NCI-H2196 (cell line): ENCODE data around the gene DNAH11.
"Not testable (repeated sequence)": the region's sequence is repeated elsewhere in the genome, so short reads cannot be mapped to it uniquely, and the experiment has no call there.

ENCODE experiments used
- DNase-seq: peaks from one replicate; lab custom pipeline; 2025; ENCODE audit not compliant: unreplicated experiment; lab: John Stamatoyannopoulos, UW

Gene DNAH11

DNA sequence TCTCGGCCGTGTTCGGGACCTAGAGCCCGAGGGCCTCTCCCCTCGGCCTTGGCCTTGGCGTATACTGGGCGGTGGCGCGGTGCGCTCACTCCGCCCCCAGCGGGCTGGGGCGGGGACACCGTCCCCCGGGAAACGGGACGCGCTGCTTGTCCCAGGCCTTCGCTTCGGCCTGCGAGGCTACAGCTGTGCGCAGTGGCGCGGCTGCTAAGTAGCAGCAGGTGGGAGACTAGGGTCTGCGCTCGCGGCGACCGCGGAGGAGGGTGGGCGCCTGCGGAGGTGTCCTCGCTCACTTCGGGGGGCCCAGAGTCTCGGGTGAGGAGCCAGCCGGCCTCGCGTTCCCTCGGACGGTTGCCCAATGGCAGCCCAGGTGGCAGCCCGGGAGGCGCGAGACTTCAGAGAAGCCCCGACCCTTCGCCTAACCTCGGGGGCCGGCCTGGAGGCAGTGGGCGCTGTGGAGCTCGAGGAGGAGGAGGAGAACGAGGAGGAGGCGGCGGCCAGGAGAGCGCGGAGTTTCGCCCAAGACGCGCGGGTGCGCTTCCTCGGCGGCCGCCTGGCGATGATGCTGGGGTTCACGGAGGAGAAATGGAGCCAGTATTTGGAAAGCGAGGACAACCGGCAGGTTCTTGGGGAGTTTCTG, at the start of gene DNAH11:
Gene DNAH11, plus strand, starts transcription at position 149 of the 637 bp plus-strand sequence. Its CDS starts 207 bp downstream, at position 356.
- peak; percentile 12 for DNase-seq

GRCh38 chr7:21495731-21496130, 47.1 kb upstream of the DNAH11 start:
- DNase-seq: no peak

DNA sequence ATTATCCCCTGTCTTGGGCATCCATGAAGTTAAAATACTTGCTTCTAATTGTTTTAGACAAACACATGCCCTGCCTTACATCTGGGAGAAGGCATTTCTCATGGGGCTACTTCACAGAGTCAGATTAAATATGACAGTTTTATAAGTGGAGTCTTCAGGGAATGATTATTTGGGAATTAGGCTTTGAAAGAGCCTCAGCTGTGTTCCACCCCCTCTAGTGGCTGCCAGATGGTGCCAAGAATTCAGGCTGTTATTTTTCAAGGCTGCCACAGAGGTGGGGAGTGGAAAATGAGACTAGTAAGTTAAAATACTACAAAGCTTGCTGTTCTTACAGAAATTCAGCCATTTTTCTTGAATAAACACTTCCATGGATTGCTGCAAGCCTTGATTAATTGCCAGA, 45.8 kb upstream of the DNAH11 start:
- DNase-seq: no peak

DNA sequence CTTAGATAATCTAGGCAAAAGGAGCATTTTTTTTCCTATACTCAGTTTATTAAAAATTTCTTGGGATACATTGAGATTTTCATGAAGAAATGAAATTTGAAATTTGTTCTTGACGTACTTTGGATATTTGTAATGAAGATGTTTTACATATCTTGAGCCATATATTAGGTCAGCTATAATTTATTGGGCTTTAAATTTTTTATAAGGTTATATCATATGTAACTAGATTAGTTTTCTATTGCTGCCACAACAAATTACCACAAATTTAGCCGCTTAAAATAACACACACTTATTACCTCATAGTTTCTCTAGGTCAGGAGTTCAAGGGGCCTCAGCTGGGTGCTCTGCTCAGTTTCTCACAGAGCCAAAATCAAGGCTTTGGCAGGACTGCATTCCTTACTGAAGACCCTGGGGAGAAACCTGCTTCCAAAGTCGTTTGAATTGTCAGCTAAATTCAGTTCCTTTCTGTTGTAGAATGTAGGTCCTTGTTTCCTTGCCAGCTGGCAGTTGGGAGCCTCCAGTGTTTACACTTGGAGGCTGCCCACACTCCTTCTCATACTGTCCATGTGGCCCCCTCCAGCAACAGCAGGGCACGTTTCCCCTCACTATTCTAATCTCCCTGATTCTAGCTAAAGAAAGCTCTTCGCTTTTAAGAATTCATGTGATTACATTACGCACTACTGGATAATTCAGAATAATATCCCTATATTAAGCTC, 42.6 kb upstream of the DNAH11 start:
- no peak for DNase-seq

- DNase-seq: peak; percentile 24
These were observed 38.8 kb upstream of the DNAH11 start for GRCh38 chr7:21504021-21504420.

GRCh38 chr7:21507627-21508343, 35.1 kb upstream of the DNAH11 start:
- DNase-seq: no peak

DNA sequence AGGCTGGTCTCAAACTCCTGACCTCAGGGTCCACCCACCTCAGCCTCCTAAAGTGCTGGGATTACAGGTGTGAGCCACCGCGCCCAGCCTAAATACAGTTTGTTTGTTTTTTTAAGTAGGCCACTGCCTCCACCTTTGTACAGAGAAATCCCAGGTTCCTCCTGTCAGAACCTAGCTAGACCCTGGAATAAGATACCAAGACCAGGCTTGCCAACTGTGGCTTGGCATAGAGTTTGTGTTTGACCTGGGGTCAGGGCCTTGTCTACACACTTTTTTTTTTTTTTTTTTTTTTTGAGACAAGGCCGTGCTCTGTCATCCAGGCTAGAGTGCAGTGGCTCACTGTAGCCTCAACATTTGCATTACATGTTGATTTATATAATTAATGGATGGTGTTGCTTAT, 34.3 kb upstream of the DNAH11 start:
- DNase-seq: no peak

DNA sequence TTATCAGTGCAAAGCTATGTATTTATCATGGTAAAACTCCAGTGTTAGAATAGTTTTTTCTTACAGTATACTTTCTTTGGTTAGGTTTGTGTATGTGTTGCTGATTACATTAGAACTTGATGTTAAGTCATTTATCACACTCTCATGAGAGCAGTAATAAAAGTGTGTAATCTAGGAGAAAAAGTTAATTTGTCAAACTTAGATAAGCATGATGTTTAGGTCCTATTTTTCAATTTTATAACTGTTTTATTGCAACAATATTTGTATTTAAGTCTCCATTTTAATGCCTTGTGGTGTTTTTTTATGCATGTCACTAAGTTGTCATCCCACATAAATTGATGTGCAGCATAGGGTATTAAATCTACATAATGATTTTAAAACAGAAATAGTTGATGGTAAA, 28.8 kb upstream of the DNAH11 start:
- no peak for DNase-seq

GRCh38 chr7:21524680-21525079, 18.2 kb upstream of the DNAH11 start:
- no peak for DNase-seq

GRCh38 chr7:21526007-21526406, 16.8 kb upstream of the DNAH11 start:
- DNase-seq: no peak

DNA sequence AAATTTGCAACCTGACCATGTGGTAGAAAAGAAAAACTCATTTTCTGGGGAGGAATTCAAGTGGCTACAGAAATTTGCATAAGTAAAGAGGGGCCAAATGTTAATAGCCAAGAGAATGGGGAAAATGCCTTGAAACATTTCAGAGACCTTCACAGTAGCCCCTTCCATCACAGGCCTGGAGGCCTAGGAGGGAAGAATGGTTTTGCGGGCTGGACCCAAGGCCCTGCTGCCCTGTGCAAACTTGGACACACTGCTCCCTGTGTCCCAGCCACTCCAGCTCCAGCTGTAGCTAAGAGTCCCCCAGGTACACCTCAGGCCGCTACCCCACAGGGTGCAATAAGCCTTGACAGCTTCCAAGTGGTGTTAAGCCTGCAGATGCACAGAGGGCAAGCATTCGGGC, 16.4 kb upstream of the DNAH11 start:
- DNase-seq: no peak

DNA sequence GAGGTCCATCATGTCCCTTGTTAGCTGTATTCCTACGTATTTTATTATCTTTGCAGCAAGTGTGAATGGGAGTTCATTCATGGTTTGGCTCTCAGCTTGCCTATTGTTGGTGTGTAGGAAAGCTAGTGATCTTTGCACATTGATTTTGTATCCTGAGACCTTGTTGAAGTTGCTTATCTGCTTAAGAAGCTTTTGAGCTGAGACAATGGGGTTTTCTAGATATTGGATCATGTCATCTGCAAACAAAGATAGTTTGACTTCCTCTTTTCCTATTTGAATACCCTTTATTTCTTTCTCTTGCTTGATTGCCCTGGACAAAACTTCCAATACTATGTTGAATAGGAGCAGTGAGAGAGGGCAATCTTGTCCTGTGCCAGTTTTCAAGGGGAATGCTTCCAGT, 10.4 kb upstream of the DNAH11 start:
- not testable (repeated sequence) for DNase-seq

- DNase-seq: not testable (repeated sequence)
These were observed 9.2 kb upstream of the DNAH11 start for GRCh38 chr7:21533646-21534045.

DNA sequence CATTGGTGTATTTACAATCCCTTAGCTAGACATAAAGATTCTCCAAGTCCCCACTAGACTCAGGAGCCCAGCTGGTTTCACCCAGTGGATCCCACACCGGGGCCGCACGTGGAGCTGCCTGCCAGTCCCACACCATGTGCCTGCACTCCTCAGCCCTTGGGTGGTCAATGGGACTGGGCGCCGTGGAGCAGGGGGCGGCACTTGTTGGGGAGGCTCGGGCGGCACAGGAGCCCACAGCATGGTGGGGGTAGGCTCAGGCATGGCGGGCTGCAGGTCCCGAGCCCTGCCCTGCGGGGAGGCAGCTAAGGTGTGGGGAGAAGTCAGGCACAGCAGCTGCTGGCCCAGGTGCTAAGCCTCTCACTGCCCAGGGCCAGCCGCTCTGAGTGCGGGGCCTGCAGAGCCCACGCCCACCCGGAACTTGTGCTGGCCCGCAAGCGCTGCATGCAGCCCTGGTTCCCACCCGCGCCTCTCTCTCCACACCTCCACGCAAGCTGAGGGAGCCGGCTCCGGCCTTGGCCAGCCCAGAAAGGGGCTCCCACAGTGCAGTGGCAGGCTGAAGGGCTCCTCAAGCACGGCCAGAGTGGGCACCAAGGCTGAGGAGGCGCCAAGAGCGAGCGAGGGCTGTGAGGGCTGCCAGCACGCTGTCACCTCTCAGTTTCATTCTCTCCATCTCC, 6.3 kb upstream of the DNAH11 start:
- not testable (repeated sequence) for DNase-seq

DNA sequence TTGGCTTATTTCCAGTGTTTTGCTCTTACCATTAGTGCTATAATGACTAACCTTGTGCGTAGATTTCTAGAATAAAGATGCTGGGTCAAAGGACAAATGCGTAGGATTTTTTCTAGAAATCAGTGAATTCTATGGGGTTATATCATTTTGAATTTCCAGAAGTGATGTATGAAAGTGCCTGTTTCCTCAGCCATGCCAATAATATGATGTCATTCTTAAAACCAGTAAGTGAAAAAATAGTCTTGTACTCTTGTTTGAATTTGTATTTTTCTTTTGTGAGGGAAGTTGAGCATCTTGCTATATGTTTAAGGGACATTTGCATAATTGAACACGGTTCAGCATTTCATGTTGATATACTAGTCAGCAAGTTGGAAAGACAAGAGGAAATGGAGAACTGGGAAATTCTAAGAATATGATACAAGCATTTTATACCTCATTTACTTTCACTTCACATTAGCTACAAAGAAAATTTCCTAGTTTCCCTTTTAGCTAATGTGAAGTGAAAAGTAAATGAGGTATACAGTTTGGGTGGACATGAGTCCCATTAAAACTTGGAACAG, 3.8 kb upstream of the DNAH11 start:
- no peak for DNase-seq

DNA sequence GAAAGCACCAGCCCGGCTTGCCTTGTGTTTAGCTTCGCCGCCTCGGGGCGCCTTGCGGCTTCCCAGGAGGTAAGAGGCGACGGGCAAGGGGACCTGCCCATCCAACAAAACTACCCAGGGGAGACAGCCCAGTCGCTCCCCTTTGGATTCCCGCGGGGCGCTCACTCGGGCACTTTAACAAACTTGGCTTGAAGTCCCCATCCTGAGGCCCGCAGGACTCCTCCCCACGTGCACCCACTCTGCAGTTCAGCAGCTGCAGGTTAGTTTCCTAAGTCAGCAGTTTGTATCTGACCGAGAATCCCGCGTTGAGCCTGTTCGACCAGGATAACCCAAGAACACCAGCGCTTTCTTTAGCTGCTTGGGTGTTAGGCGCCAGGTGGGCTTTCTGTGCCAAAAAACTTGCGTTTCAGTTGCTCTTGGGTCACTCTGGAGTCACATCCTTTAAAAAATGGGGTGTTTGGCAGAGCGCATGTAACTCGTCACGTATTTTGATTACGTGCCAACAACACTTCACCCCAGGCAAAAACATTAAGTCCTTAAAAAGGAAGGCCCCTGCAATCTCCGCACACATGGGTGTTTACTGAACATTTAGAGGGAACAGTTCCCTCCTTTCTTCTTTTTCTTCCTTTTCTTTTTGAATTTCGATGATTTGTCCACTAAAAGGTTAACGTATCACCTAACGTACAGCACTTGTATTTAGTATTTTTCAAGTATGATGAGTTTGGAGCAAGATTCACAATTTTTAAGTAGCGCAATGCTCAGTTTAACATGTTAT, 876 bp downstream of the DNAH11 start:
- DNase-seq: no peak

DNA sequence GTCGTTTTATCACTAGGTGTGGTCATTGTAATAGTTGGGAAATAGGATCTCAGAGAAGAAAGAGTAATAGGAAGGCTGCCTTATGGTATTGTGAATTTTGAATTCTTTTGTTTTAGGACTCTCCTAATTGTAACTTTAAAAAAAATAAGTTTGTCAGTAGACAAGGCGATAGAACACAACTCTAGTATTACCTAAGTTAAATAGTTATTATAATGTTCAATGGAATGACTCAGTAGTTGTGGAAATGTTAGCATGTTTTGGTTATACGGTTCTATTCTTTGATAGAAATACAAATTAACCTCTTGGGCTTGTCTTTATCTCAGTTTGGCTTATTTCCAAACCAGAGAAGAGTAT, 1.4 kb downstream of the DNAH11 start:
- DNase-seq: no peak

- no peak for DNase-seq
These were observed 1.9 kb downstream of the DNAH11 start for GRCh38 chr7:21544715-21545114.

DNA sequence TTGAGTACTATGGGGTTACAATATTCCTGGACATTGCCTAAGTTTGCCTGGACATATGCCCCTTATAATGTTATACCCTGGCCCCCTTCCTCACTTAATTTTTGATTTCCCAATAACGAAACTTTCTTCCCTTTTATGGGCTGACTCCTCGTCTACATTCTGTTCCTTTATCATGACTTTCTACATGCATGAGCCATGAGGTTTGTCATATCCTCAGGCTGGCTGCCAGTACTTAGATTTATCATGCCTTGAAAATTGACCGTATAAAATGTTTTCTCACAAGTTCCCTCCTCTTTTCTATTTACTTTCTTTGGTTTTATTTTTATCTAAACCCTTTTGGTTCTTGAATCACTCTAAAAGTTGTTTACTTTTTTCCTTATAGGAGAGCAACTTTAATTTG, 4.7 kb downstream of the DNAH11 start:
- no peak for DNase-seq

- DNase-seq: no peak
These were observed 5.7 kb downstream of the DNAH11 start for GRCh38 chr7:21548491-21548890.

DNA sequence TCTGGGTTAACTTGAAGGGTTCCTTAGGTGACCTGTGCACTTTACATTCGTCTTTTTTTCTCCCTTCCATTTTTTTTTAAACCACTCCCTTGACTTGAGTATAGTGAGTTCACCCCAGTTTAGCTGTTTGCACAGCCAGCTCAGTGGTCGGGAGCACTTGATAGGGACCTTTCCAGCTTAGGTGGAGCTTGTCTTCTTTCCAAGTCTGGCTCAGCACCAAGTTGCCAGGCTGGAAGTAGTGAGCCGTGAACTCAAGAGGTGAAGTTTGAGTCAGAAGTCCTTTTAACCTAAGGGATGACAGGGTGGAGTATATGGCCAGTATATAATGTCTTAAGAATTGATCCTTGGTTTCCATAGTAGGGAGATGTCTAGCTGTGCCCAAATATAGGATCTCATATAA, 7.2 kb downstream of the DNAH11 start:
- DNase-seq: no peak
